SK-N-SH (cell line): ENCODE data around the gene VPS16. TPM values are rescaled to one million over a fixed set of nuclear protein-coding genes. Genes with fewer than 3 reads are reported as not detected.

Experiments
- CTCF ChIA-PET: fragments of 300-600, 350-600 bp; formaldehyde crosslinking; extraction: SDS; loops from one replicate; lab custom pipeline; 2021; lab: Yijun Ruan, JAX
- POLR2A ChIA-PET: fragments of 350-600 bp; sonication (Branson Sonifier 250); formaldehyde crosslinking; extraction: SDS; loops from one replicate; lab custom pipeline; 2020; ENCODE audit warnings: antibody characterized with exemption, inconsistent platforms; lab: Yijun Ruan, JAX
- DNase-seq: peaks from one replicate; pipeline ENCODE4 v3.0.0; 2012
- H2AFZ ChIP-seq: fragments of 200-600 bp; sonication (generic); 2 replicates; pipeline ENCODE4 v1.8.1; 2016; ENCODE audit warnings: antibody characterized with exemption, mild to moderate bottlenecking, low read depth
- H3F3A ChIP-seq: fragments of 200-600 bp; sonication (generic); replicated peaks from 2 replicates; pipeline ENCODE3; 2016; ENCODE audit warnings: antibody characterized with exemption, mild to moderate bottlenecking; ENCODE audit not compliant: insufficient read depth
- H3K27ac ChIP-seq, 2 experiments: fragments of 200-500 bp in 1 of 2; fragments of 200-600 bp in 1 of 2; sonication (Bioruptor generic) in 1 of 2; sonication (generic), shearing (Covaris generic) in 1 of 2; 2 replicates each; pipeline versions ENCODE4 v1.5.1 to v1.6.1; 2014 to 2016; ENCODE audit warnings: low read depth in 2 of 2, inconsistent platforms in 1 of 2, low read length in 1 of 2, mild to moderate bottlenecking in 1 of 2, mixed read lengths in 1 of 2
- H3K27me3 ChIP-seq: fragments of 200-600 bp; sonication (generic), shearing (Covaris generic); 2 replicates; pipeline ENCODE4 v1.6.1; 2016; ENCODE audit warnings: mixed run types; ENCODE audit not compliant: insufficient read depth
- H3K36me3 ChIP-seq, 2 experiments: fragments of 200-500 bp in 1 of 2; fragments of 200-600 bp in 1 of 2; sonication (Bioruptor generic) in 1 of 2; sonication (generic) in 1 of 2; replicated peaks in 1 of 2; 2 replicates each; pipeline versions ENCODE3 to v1.5.1; 2014 to 2016; ENCODE audit warnings: low read length in 1 of 2, mild to moderate bottlenecking in 1 of 2; ENCODE audit not compliant: insufficient read depth in 2 of 2, control insufficient read depth in 1 of 2
- H3K4me1 ChIP-seq, 2 experiments: fragments of 200-500 bp in 1 of 2; fragments of 200-600 bp in 1 of 2; sonication (Bioruptor generic) in 1 of 2; sonication (generic), shearing (Covaris generic) in 1 of 2; 2 replicates each; pipeline versions ENCODE4 v1.5.1 to v1.6.1; 2014 to 2016; ENCODE audit warnings: low read depth in 1 of 2, low read length in 1 of 2, mixed run types in 1 of 2; ENCODE audit not compliant: insufficient read depth in 2 of 2, control insufficient read depth in 1 of 2
- H3K4me2 ChIP-seq: fragments of 200-600 bp; sonication (generic), shearing (Covaris generic); 2 replicates; pipeline ENCODE4 v1.6.1; 2017; ENCODE audit warnings: mixed run types
- H3K4me3 ChIP-seq, 2 experiments: fragments of 200-500 bp in 1 of 2; fragments of 200-600 bp in 1 of 2; sonication (Bioruptor generic) in 1 of 2; sonication (generic), shearing (Covaris generic) in 1 of 2; 2 replicates each; pipeline versions ENCODE4 v1.5.1 to v1.8.1; 2014 to 2016; ENCODE audit warnings: low read depth in 2 of 2, inconsistent platforms in 1 of 2, low read length in 1 of 2, mild to moderate bottlenecking in 1 of 2, mixed read lengths in 1 of 2, moderate library complexity in 1 of 2
- H3K79me2 ChIP-seq: fragments of 200-600 bp; sonication (generic); 2 replicates; pipeline ENCODE4 v1.8.1; 2017; ENCODE audit warnings: mild to moderate bottlenecking; ENCODE audit not compliant: insufficient read depth
- H3K9ac ChIP-seq: fragments of 200-600 bp; sonication (generic); 2 replicates; pipeline ENCODE4 v1.6.1; 2017; ENCODE audit warnings: mixed run types
- H3K9me2 ChIP-seq: fragments of 200-600 bp; sonication (generic); 2 replicates; pipeline ENCODE4 v1.6.1; 2017; ENCODE audit warnings: mixed run types
- H3K9me3 ChIP-seq: fragments of 200-600 bp; sonication (generic); 2 replicates; pipeline ENCODE4 v1.6.1; 2017; ENCODE audit warnings: mixed run types, mild to moderate bottlenecking, moderate library complexity
- H4K20me1 ChIP-seq: fragments of 200-600 bp; sonication (generic); 2 replicates; pipeline ENCODE4 v1.6.1; 2017; ENCODE audit warnings: mild to moderate bottlenecking, mixed run types; ENCODE audit not compliant: insufficient read depth
- CTCF ChIP-seq: fragments of 200-600 bp; sonication (generic); IDR thresholded peaks from 2 replicates; pipeline ENCODE4 v1.6.1; 2017; ENCODE audit warnings: antibody characterized with exemption, mild to moderate bottlenecking, moderate library complexity
- EZH2phosphoT487 ChIP-seq: fragments of 200-600 bp; sonication (generic); IDR thresholded peaks from 2 replicates; pipeline ENCODE4 v1.6.1; 2017; ENCODE audit warnings: low read depth, mixed run types, mild to moderate bottlenecking, antibody characterized with exemption, moderate library complexity, borderline replicate concordance
- FOXM1 ChIP-seq: IDR thresholded peaks from 2 replicates; pipeline ENCODE4 v1.4.0; 2012; ENCODE audit warnings: low read depth, mild to moderate bottlenecking
- GATA2 ChIP-seq: sonication (generic); formaldehyde crosslinking; IDR thresholded peaks from 2 replicates; pipeline ENCODE4 v1.5.0; 2020; ENCODE audit warnings: mild to moderate bottlenecking, missing genetic modification reagents
- JUND ChIP-seq: IDR thresholded peaks from 2 replicates; pipeline ENCODE4 v1.4.0; 2012
- MAX ChIP-seq: IDR thresholded peaks from 2 replicates; pipeline ENCODE4 v1.4.0; 2012; ENCODE audit warnings: low read depth
- MEF2A ChIP-seq: IDR thresholded peaks from 2 replicates; pipeline ENCODE4 v1.4.0; 2012; ENCODE audit warnings: low read depth, borderline replicate concordance
- NFIC ChIP-seq: IDR thresholded peaks from 2 replicates; pipeline ENCODE4 v1.4.0; 2012; ENCODE audit warnings: borderline replicate concordance
- PBX3 ChIP-seq: IDR thresholded peaks from 2 replicates; pipeline ENCODE4; 2012
- POLR2AphosphoS5 ChIP-seq: IDR thresholded peaks from 2 replicates; pipeline ENCODE4 v1.6.1; 2012; ENCODE audit warnings: low read depth, low read length
- RAD21 ChIP-seq: IDR thresholded peaks from 2 replicates; pipeline ENCODE4 v1.6.1; 2012; ENCODE audit warnings: mild to moderate bottlenecking, low read length
- RFX5 ChIP-seq: IDR thresholded peaks from 2 replicates; pipeline ENCODE4 v1.6.1; 2012; ENCODE audit warnings: mild to moderate bottlenecking, improper control_type of control experiment, low read length
- RXRA ChIP-seq: IDR thresholded peaks from 2 replicates; pipeline ENCODE4 v1.4.0; 2012; ENCODE audit warnings: low read depth, mild to moderate bottlenecking, borderline replicate concordance
- SMC3 ChIP-seq: IDR thresholded peaks from 2 replicates; pipeline ENCODE4 v1.6.1; 2012; ENCODE audit warnings: low read depth, low read length, improper control_type of control experiment
- TCF12 ChIP-seq: IDR thresholded peaks from 2 replicates; pipeline ENCODE4 v1.4.0; 2012
- USF2 ChIP-seq: fragments of 150-350 bp; IDR thresholded peaks from 2 replicates; pipeline ENCODE4 v1.6.1; 2017; ENCODE audit warnings: antibody characterized with exemption, low read length, low read depth, borderline replicate concordance
- WGBS: methylation state at CpG from one replicate; pipeline ENCODE4 v1.1.6; 2017; ENCODE audit warnings: low lambda C conversion rate; 5-methylcytosine and 5-hydroxymethylcytosine counted together
- polyA plus RNA-seq, 3 experiments: library from polyadenylated mRNA; depleted of rRNA; stranded (reverse); fragments of >200 nt; gene quantifications; 2 replicates each; pipeline ENCODE4 v1.2.3, GENCODE V29; 2012

Gene VPS16
- polyA plus RNA-seq, 1 of the 3 experiments (the other 2 are of a cell fraction) = 62.0 TPM

GRCh38 chr20:2820084-2820895 lies 20.3 kb upstream of the VPS16 start:
- no peak for DNase-seq
- peak overlapping the region in 1 of 2 experiments; percentile 13; a peak in 2 of 4 replicates for H3K27ac ChIP-seq
- no peaks in the 10 kb centered on the region for H3K9me2 ChIP-seq
- H3F3A ChIP-seq = peaks cover 2% of the 10 kb centered on the region
- H4K20me1 ChIP-seq = no peaks in the 10 kb centered on the region
- peaks cover 4 to 5% of the 10 kb centered on the region in 2 experiments; a peak in 2 of 4 replicates for H3K4me1 ChIP-seq
- no peaks in the 10 kb centered on the region for H3K9me3 ChIP-seq
- ChIA-PET POLR2A (no interaction called here), CTCF (interaction anchor here (1.3 kb wide), 1 partner anchor 21 kb away, joined by 3 read pairs; no protein-coding TSS in a partner anchor)
- peak overlapping the region; percentile 55; the same call in 1 of the 2 replicates for H3K4me2 ChIP-seq
- no peaks in the 10 kb centered on the region for H3K36me3 ChIP-seq
- no peaks in the 10 kb centered on the region for H3K27me3 ChIP-seq
- H2AFZ ChIP-seq = no peak overlapping the region
- no peak overlapping the region for H3K9ac ChIP-seq
- no peaks in the 10 kb centered on the region for H3K79me2 ChIP-seq
- 77% methylated on average over 32 of the region's 32 CpGs for WGBS
- no peak for TF ChIP-seq GATA2 (CRISPR knock-in tag)
- TF ChIP-seq SMC3 = no peak
- TF ChIP-seq NFIC = peak; percentile 32; the same call in 1 of the 2 replicates
- no peak overlapping the region for H3K4me3 ChIP-seq

- H3F3A ChIP-seq = no peaks in the 10 kb centered on the region
- H3K4me1 ChIP-seq = peaks cover 0 to 5% of the 10 kb centered on the region in 2 experiments; a peak in 1 of 4 replicates
- H3K27ac ChIP-seq = no peak overlapping the region
- no peaks in the 10 kb centered on the region for H3K79me2 ChIP-seq
- no peaks in the 10 kb centered on the region for H3K9me3 ChIP-seq
- peak; percentile 71 for DNase-seq
- no peaks in the 10 kb centered on the region for H3K27me3 ChIP-seq
- ChIA-PET CTCF (interaction anchor here (0.9 to 1.1 kb wide), 2 partner anchors 16 to 128 kb away, joined by 3 read pairs; partner anchors contain the start of gene EBF4), POLR2A (interaction anchor here (1.1 kb wide), 1 partner anchor 13 kb away, joined by 6 read pairs; no protein-coding TSS in a partner anchor)
- H4K20me1 ChIP-seq = no peaks in the 10 kb centered on the region
- H2AFZ ChIP-seq = no peak overlapping the region
- H3K4me2 ChIP-seq = no peak overlapping the region
- H3K9ac ChIP-seq = no peak overlapping the region
- no peaks in the 10 kb centered on the region for H3K36me3 ChIP-seq
- H3K4me3 ChIP-seq = no peak overlapping the region
- WGBS = 63% methylated on average over 56 of the region's 68 CpGs
- no peak for TF ChIP-seq RFX5
- TF ChIP-seq MEF2A = no peak
- TF ChIP-seq EZH2phosphoT487 = no peak
- TF ChIP-seq USF2 = no peak
- no peak for TF ChIP-seq JUND
- no peak for TF ChIP-seq FOXM1
- no peak for TF ChIP-seq RXRA
- TF ChIP-seq RAD21 = no peak
- TF ChIP-seq POLR2AphosphoS5 = no peak
- TF ChIP-seq PBX3 = no peak
- no peak for TF ChIP-seq TCF12
- no peak for TF ChIP-seq CTCF
- no peak for TF ChIP-seq MAX
- H3K9me2 ChIP-seq = no peaks in the 10 kb centered on the region
Observed at GRCh38 chr20:2820896-2821869, 19.4 kb upstream of the VPS16 start.
